NCI-H69 (cell line): ENCODE results near the gene OTOA.
"Not testable (repeated sequence)": the region's sequence is repeated elsewhere in the genome, so short reads cannot be mapped to it uniquely, and the experiment has no call there.

Source experiments
- DNase-seq: peaks from one replicate; lab custom pipeline; 2025; lab: John Stamatoyannopoulos, UW

OTOA gene

DNA sequence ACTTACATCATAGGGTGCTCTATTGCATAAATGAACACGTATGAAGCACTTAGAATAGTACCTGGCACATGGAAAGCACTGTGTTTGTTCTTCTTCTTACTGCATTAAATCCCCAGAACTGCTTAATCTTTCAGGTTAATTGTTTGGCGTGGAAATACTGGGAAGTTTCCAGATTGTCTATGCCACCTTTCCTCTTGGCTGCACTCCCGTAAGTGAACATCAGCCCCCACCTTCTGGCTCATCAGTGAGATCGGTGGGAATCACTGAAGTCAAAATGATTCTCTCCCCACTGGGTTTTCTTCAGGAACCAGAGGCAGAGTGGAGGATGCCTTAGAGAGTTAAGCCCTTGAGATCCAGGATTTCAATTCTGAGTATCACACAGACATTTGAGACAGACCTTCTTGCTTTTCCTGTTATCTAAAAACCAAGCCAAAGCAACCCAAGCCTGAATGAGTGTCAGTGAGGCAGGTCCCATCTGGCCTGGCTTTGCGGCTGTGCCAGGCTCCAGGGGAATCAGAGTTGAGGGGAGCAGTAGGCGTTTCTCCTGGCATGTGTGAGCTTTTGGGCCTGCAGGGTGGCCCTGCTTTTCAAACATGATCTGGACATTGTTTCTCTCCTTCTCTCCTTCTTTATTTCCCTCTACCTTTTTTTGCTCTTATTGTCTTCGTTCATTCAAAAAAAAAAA is 59.1 kb downstream of the OTOA start:
- no peak for DNase-seq

GRCh38 chr16:21723532-21723931 is 59.8 kb downstream of the OTOA start:
- no peak for DNase-seq

DNA sequence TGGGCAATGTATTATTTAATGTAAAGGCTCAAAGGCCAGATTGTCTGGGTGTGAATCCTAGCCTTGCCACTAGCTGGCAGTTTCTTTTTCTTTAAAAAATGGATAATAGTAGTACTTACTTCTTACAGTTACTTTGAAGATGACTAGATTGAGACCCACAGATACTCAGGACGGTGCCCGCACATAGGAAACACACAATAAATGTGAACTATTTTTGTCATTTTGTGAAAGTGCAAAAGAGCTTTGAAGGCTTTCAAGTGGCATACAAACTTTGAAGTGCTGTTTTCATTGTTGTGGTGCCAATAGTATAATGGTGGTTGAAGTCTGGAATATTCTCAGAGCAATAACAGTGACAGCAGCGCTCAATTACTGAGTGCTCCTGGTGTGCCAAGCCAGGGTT is 63.6 kb downstream of the OTOA start:
- no peak for DNase-seq

DNA sequence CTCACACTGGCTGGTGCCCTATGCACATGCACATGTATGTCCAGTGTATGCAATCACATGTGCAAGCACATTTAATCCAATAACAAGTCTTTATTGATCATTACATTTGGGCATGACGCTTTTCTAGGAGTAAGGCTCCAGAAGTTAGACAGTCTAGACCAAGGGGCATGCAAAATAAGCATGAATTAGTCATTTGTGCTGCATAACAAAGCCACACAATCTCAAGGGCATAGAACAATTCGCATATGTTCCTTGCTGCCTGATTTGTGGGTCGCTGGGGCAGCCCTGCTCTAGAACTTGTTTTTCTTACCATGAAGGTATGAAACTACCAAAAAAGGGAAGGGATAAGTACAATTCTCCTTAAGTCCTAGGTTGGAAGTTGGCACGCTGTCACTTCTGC is 67.5 kb downstream of the OTOA start:
- not testable (repeated sequence) for DNase-seq

DNA sequence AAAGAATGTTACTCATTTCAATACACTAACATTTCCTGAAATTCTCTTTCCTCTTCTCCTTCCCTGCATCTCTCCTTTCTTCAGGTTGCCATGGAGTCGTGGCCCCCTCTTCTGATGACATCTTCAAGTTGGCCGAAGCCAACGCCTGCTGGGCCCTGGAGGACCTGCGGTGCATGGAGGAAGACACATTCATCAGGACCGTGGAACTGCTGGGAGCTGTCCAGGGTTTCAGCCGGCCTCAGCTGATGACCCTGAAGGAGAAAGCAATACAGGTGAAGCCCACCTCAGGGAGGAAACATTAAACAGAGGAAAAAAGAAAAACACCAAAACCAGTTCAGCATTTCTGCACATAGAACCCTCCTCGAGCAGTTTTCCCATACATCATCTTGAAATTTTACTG is 76.9 kb downstream of the OTOA start:
- DNase-seq = not testable (repeated sequence)

DNA sequence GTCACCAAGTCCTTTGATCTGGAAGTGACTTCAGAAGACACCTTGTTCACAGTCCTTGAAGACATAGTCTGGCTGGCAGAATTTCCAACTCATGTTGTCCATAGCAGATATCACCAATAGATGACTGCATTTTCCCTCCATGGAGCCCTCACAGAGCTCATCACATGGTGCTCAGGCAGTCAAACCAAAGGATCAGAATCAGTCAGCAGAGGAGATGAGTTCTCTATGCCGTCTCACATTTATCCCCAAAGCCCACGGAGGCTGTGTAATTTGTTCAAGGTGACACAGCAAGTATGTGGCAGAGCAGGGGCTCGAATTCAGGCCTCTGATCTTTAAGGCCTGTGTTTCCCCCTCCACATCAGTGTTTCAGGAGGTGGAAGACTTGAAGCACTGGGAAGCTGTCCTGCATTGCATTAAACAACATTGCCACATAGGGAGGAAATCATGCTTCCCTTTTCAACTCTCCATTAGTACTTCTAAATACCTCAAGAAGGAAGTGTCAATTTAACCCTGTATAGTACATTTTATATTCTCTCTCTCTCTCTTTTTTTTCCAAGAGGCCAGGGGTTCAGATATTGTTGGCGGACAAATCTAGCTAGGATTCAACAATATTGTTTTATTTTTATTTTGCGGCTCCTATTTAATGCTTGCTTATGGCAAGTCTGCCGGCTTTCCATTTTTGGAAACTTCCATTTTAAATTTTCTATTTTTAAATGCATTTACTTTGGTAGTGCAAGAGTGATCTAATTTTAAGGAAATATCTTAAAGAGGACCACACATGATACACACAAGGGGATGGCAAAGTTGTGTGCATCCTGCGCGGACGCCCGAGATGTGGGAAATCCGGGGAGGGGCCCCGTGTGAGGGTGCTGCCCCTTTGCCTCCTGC is 92.7 kb downstream of the OTOA start:
- DNase-seq = not testable (repeated sequence)

DNA sequence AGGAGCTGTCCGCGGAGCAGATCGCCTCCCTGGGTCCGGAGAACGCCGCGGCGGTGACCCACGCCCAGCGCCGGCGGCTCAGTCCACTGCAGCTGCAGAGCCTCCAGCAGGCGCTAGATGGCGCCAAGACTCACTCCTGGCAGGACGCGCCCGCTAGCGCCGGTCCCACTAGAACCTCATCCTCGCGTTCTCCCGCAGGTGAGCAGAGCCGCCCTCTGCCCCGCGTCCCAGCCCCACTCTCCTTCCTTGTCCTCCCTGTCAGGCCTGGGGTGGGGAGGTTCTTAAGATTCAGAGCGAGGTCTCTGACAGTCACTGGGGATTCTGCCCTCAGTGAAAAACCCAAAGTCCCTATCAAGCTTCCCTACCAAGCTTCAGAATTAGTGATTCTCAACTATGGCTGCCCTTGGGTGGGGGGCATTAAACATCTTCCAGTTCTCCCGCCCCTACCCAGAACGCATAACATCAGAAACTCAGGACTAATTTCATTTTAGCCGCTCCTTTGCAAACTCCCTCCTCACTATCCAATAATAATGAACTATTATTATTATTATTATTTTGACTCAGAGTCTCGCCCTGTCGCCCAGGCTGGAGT is 93.4 kb downstream of the OTOA start:
- DNase-seq = not testable (repeated sequence)

- not testable (repeated sequence) for DNase-seq
These were observed 104.5 kb downstream of the OTOA start for GRCh38 chr16:21768280-21768679.

- DNase-seq = not testable (repeated sequence)
These were observed 105.0 kb downstream of the OTOA start for GRCh38 chr16:21768810-21769209.

- not testable (repeated sequence) for DNase-seq
These were observed 105.5 kb downstream of the OTOA start for GRCh38 chr16:21769284-21769683.

DNA sequence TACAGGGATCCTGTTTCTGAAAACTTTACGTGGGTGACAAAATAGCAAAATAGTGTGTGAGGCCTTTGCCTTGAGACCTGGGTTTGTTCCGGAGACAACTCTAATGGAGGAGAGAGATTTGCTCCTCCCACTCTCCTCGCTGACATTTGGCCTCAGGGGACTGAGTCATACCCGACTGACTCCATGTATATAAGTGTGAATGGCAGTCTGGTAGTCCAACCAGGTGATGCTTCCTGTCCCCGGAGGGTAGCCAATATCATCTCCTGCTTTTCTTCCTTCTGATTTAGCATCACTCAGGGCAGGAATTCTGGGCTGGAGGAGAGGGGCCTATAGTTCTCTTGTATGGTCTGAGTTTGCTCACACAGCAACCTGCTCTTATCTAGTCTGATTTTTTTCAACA is 106.8 kb downstream of the OTOA start:
- not testable (repeated sequence) for DNase-seq

DNA sequence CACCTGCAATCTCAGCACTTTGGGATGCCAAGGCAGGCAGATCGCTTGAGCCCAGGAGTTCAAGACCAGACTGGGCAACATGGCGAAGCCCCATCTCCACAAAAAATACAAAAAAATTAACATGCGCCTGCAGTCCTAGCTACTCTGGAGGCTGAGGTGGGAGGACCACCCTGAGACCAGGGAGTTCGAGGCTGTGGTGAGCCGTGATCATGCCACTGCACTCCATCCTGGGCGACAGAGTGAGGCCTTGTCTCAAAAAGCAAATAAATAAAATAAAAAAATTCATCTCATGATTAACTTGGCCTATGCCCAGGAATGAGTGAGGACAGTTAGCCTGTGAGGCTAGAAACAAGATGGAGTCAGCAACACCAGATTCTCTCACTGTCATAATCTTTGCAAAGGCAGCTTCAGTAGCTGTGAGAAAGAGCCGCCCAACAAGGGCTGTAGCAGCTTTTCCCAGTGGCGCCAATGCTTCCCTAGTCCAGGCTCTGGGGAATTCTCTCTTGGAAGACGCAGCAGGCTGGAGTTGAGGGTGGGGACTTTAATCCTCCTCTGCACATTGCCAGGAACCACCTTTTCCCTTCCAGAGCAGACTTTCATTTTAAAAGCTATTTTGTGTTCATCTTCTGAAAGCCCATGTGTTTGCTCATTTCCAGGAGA is 108.9 kb downstream of the OTOA start:
- peak; percentile 43 for DNase-seq

DNA sequence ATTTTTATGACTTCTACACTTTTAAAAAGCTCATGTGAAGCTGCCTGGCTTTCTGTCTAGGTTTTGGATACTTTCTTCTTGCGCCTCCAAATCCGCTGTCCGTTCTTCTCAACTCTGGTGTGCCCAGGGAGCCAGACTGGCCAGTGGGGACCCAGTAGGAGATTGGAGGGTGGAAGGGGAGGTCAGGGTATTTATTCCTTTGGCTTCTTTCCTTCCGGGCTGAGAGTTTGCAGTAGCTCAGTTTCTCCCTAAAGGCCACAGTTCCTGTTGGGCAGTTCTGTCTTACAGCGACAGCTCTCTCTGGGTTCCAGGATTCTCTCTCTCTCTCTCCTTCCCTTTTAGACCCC is 109.4 kb downstream of the OTOA start:
- not testable (repeated sequence) for DNase-seq

DNA sequence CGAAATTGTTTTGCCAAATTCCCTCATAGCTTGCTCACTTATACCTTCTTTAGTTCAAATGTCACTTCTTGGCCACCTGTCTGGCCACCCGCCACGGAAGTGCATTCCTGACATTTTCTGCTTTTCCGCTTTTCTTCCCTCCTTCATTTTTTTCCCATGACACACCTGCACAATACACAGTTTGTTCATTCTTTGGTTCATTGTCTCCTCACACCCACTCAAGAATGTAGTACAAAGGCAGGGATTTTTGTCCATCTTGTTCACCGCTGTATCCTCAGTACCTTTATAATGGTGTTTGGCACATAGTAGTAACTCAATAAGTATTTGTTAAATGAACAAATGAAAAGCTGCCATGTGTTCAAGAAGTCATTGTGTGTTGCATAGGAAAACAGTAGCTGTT is 116.8 kb downstream of the OTOA start:
- not testable (repeated sequence) for DNase-seq

- DNase-seq = not testable (repeated sequence)
These were observed 126.7 kb downstream of the OTOA start for GRCh38 chr16:21790506-21790905.

DNA sequence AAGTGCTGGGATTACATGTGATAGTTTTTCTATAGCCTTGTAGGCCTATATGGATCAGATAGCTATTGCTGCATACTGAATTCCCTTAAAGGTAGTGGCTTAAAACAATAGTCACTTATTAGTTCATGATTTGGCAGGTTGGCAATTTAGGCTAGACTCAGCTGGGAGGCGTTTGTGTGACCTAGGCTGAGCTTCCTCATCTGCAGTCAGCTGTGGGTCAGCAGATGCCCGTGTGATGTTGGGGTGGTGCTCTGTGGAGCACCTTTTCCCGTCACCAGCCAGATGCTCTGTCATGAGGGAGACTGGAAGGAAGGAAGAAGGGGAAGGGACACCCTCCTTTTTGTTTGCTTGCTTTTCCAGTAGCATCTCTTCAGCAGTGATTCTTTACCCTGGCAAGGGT is 129.5 kb downstream of the OTOA start:
- not testable (repeated sequence) for DNase-seq

- DNase-seq = not testable (repeated sequence)
These were observed 134.8 kb downstream of the OTOA start for GRCh38 chr16:21798601-21799000.

DNA sequence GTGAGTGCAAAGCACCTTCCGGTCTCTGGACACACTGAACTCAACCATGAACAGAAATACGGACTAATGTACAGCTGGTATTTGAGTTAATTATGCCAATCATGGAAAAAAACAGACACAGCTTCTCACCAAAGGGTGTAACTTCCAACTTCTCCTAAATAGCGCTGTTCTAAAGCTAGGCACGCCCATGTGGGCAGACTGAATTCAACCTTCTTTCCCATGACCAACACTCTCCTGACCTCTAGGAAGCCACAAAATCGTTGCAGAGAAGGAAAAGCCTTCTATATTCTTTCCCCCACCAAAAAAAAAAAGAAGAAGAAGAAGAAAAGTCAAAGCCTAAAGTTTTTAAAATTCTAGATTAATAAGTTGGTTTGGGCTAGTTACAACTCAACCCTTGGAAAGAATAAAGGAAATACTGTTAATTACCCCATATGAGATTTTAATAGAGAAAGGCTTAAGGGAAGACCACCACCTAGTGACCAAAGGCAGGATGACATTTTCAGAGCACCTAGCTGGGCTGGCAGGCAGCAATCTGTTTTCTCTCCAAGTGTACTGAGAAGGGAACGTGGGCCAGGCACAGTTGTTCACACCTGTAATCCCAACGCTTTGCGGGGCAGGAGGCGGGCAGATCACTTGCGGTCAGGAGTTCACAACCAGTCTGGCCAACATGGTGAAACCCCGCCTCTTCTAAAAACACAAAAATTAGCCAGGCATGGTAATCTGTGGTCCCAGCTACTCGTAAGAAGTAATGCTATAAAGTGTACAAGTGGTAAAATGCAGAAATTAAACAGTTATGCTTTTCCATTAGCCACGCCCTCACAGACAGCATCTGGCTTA is 138.0 kb downstream of the OTOA start:
- peak; percentile 33 for DNase-seq

DNA sequence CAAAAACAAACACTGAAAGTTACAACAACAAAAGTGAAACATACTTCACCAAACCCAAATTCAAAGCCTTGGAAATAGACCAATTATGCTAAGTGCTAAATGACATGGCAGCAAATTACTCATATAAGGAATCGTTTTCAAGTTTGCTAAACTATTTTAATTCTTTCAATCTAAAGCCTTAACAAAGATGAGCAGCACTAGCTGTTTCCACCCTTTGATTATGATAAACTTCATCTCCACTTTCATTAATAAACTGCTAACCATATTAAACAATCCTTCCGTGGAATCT is 138.6 kb downstream of the OTOA start:
- DNase-seq = not testable (repeated sequence)
